ENCODE data around the gene COQ4. TPM values are rescaled to one million over a fixed set of nuclear protein-coding genes. Genes with fewer than 3 reads are reported as not detected.

COQ4 gene
- total RNA-seq, 1 donor from 2014 or later, result 31.4 TPM

DNA sequence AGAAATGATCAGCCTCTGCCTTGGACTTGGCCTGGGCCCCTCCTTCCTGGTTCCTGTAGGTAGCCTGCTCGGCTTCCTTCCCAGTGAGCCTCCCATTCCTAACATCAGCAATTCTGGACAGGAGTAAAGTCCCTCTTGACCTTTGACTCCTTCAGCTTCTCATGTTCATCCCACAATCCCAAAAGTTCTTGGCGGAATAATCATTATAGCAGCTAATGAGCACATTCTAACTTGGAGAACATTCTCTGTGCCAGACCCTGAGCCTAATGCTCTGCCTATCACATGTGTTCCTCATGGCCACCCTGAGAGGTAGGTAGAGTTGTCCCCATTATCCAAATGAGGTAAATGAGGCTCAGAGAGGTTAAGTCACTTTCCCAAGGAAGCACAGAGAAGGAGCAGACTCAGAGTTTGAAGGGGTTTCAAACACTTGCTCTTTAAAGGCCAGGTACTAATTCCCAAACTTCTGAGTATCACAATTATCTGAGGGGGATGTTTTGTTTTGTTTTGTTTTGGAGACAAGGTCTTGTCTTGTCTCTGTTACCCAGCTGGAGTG, 25.3 kb upstream of the COQ4 start:
- Histone ChIP-seq H4K20me1 (ENCODE audit: insufficient read depth, low read length) (no peaks in the 10 kb centered on the region), H3K79me2 (ENCODE audit: insufficient read depth, low read length) (no peaks in the 10 kb centered on the region), H3K27ac (ENCODE audit: low read depth, low read length) (no peak overlapping the region), H3K9ac (ENCODE audit: low read length) (no peak overlapping the region), H3K9me3 (ENCODE audit: insufficient read depth, low read depth, low read length) (no peaks in the 10 kb centered on the region), H3K27me3 (ENCODE audit: insufficient read depth, low read length) (no peaks in the 10 kb centered on the region), H3K4me1 (ENCODE audit: insufficient read depth, low read length) (peaks cover 8% of the 10 kb centered on the region), H2AFZ (ENCODE audit: low read depth, low read length) (no peak overlapping the region), H3K4me2 (ENCODE audit: low read length) (no peak overlapping the region), H3K4me3 (ENCODE audit: insufficient read depth, low read depth, low read length) (no peak overlapping the region), H3K36me3 (ENCODE audit: insufficient read depth, low read length) (no peaks in the 10 kb centered on the region)
- Mint-ChIP-seq H3K27me3 (ENCODE audit: low read depth, unreplicated experiment) (no peaks in the 10 kb centered on the region), H3K9me3 (ENCODE audit: unreplicated experiment) (no peaks in the 10 kb centered on the region), H3K27ac (ENCODE audit: unreplicated experiment) (no peak overlapping the region), H3K4me3 (ENCODE audit: unreplicated experiment) (no peak overlapping the region), H3K36me3 (ENCODE audit: low read depth, unreplicated experiment) (peaks cover 4% of the 10 kb centered on the region), H3K4me1 (ENCODE audit: low read depth, unreplicated experiment) (peaks cover 3% of the 10 kb centered on the region)
- TF ChIP-seq, protein P1, sequence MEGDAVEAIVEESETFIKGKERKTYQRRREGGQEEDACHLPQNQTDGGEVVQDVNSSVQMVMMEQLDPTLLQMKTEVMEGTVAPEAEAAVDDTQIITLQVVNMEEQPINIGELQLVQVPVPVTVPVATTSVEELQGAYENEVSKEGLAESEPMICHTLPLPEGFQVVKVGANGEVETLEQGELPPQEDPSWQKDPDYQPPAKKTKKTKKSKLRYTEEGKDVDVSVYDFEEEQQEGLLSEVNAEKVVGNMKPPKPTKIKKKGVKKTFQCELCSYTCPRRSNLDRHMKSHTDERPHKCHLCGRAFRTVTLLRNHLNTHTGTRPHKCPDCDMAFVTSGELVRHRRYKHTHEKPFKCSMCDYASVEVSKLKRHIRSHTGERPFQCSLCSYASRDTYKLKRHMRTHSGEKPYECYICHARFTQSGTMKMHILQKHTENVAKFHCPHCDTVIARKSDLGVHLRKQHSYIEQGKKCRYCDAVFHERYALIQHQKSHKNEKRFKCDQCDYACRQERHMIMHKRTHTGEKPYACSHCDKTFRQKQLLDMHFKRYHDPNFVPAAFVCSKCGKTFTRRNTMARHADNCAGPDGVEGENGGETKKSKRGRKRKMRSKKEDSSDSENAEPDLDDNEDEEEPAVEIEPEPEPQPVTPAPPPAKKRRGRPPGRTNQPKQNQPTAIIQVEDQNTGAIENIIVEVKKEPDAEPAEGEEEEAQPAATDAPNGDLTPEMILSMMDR (IDR thresholded peaks at IDR 0.05; ENCODE audit: insufficient read depth, low read depth, low read length), result no peak
- TF ChIP-seq EZH2 (IDR thresholded peaks at IDR 0.05; ENCODE audit: insufficient read depth, low read length), result no peak
- no peak for FAIRE-seq
- no peak for DNase-seq (ENCODE audit: low read depth)

- Histone ChIP-seq H3K9ac (ENCODE audit: low read length) (no peak overlapping the region), H3K4me1 (ENCODE audit: insufficient read depth, low read length) (peaks cover 8% of the 10 kb centered on the region), H3K27ac (ENCODE audit: low read depth, low read length) (no peak overlapping the region), H3K4me3 (ENCODE audit: insufficient read depth, low read depth, low read length) (no peak overlapping the region), H2AFZ (ENCODE audit: low read depth, low read length) (no peak overlapping the region), H4K20me1 (ENCODE audit: insufficient read depth, low read length) (no peaks in the 10 kb centered on the region), H3K27me3 (ENCODE audit: insufficient read depth, low read length) (no peaks in the 10 kb centered on the region), H3K79me2 (ENCODE audit: insufficient read depth, low read length) (no peaks in the 10 kb centered on the region), H3K36me3 (ENCODE audit: insufficient read depth, low read length) (no peaks in the 10 kb centered on the region), H3K4me2 (ENCODE audit: low read length) (no peak overlapping the region), H3K9me3 (ENCODE audit: insufficient read depth, low read depth, low read length) (no peaks in the 10 kb centered on the region)
- FAIRE-seq, result no peak
- H3K4me3 Mint-ChIP-seq (ENCODE audit: unreplicated experiment), result no peak overlapping the region
- peaks cover 3% of the 10 kb centered on the region for H3K4me1 Mint-ChIP-seq (ENCODE audit: low read depth, unreplicated experiment)
- H3K27me3 Mint-ChIP-seq (ENCODE audit: low read depth, unreplicated experiment), result no peaks in the 10 kb centered on the region
- no peak for TF ChIP-seq EZH2 (IDR thresholded peaks at IDR 0.05; ENCODE audit: insufficient read depth, low read length)
- TF ChIP-seq, protein P1 (IDR thresholded peaks at IDR 0.05; ENCODE audit: insufficient read depth, low read depth, low read length), result no peak
- H3K9me3 Mint-ChIP-seq (ENCODE audit: unreplicated experiment), result no peaks in the 10 kb centered on the region
- no peaks in the 10 kb centered on the region for H3K36me3 Mint-ChIP-seq (ENCODE audit: low read depth, unreplicated experiment)
- no peak for DNase-seq (ENCODE audit: low read depth)
- no peak overlapping the region for H3K27ac Mint-ChIP-seq (ENCODE audit: unreplicated experiment)
Measured at GRCh38 chr9:128298535-128299482, 23.8 kb upstream of the COQ4 start.
